H1 (cell line): ENCODE results near the gene NECTIN2. TPM values are rescaled to one million over a fixed set of nuclear protein-coding genes. Genes with fewer than 3 reads are reported as not detected.
A peak's percentile ranks its signal among the peaks of the same experiment; 100 is the strongest.

ENCODE experiments used
- ASH2L ChIP-seq: fragments of 200-600, 300-600 bp; sonication (generic); IDR thresholded peaks from one replicate; pipeline ENCODE4 v1.7.1; 2017; ENCODE audit warnings: low read length
- GABPA ChIP-seq: IDR thresholded peaks from 2 replicates; pipeline ENCODE4 v1.6.1; 2011; ENCODE audit warnings: mild to moderate bottlenecking, low read length, moderate library complexity, borderline replicate concordance; ENCODE audit not compliant: insufficient read depth
- HDAC2 ChIP-seq, 2 experiments: fragments of 300-600 bp in 1 of 2; sonication (generic) in 1 of 2; IDR thresholded peaks; 2 replicates each; pipeline ENCODE4 v1.6.1; 2011 to 2012; ENCODE audit warnings: low read depth in 2 of 2, low read length in 2 of 2, mild to moderate bottlenecking in 2 of 2, moderate library complexity in 2 of 2, borderline replicate concordance in 1 of 2, inconsistent platforms in 1 of 2
- JUND ChIP-seq: IDR thresholded peaks from 2 replicates; pipeline ENCODE4 v1.6.1; 2011; ENCODE audit warnings: mild to moderate bottlenecking, improper control_type of control experiment, low read length
- KDM5A ChIP-seq: fragments of 200-600 bp; IDR thresholded peaks from 2 replicates; pipeline ENCODE4 v1.7.1; 2012; ENCODE audit warnings: mild to moderate bottlenecking, low read length, inconsistent platforms, mixed read lengths
- PHF8 ChIP-seq: fragments of 200-600 bp; sonication (generic); conservative IDR thresholded peaks from 2 replicates; pipeline ENCODE4 v1.7.1; 2012; ENCODE audit warnings: low read depth, mild to moderate bottlenecking, inconsistent platforms, low read length, moderate library complexity
- POLR2AphosphoS5 ChIP-seq: IDR thresholded peaks from 2 replicates; pipeline ENCODE4 v1.6.1; 2011; ENCODE audit warnings: low read depth, low read length
- SIRT6 ChIP-seq: IDR thresholded peaks from one replicate; pipeline ENCODE4 v1.7.1; 2012; ENCODE audit warnings: low read length, inconsistent platforms
- SP2 ChIP-seq: IDR thresholded peaks from 2 replicates; pipeline ENCODE4 v1.6.1; 2012; ENCODE audit warnings: mild to moderate bottlenecking, low read length, inconsistent platforms
- TBP ChIP-seq: IDR thresholded peaks from 2 replicates; pipeline ENCODE4 v1.6.1; 2011; ENCODE audit warnings: low read depth, low read length, improper control_type of control experiment
- polyA plus RNA-seq, 7 experiments: library from polyadenylated mRNA; depleted of rRNA in 3 of 7; stranded (reverse) in 5 of 7; unstranded in 2 of 7; fragments of >200 nt in 5 of 7; fragments of 200-250 nt in 2 of 7; gene quantifications; 1 replicate in 5 of 7; 2 replicates in 1 of 7; 4 replicates in 1 of 7; pipeline versions ENCODE4 v1.2.1 to v1.2.3, GENCODE V29; 2011 to 2013; ENCODE audit warnings: missing spikeins in 2 of 7, mixed read lengths in 2 of 7
- total RNA-seq: library from RNA; stranded (reverse); fragmentation: NEBNext Ultra II Directional; extraction: Animal tissue kit (Norgen Biotek cat#: 25700); gene quantifications from 2 replicates; pipeline ENCODE4 v1.2.1, GENCODE V29; 2021

The NECTIN2 gene
- total and polyA plus RNA-seq, 2 of the 8 experiments (the other 6 are each of a cell fraction or from before 2014, with no cell fraction given), result 184 to 237 TPM

GRCh38 chr19:44891016-44891882 lies 45.2 kb downstream of the NECTIN2 start, which contains the start of gene TOMM40 (continued):
- TF ChIP-seq JUND, result no peak
- TF ChIP-seq POLR2AphosphoS5, result peak; percentile 70; the same call in 1 of the 2 replicates
- peak; percentile 71; the same call in 1 of the 2 replicates for TF ChIP-seq GABPA
- TF ChIP-seq SIRT6, result no peak
- TF ChIP-seq PHF8, result peak; percentile 88
- peak in 1 of 2 experiments; percentile 68; a peak in 1 of 4 replicates for TF ChIP-seq HDAC2 (IDR thresholded peaks at IDR 0.05; ENCODE audit: borderline replicate concordance in 1 of 2, low read depth in 2 of 2, low read length in 2 of 2)
- peak; percentile 27; the same call in 1 of the 2 replicates for TF ChIP-seq KDM5A
- TF ChIP-seq ASH2L, result peak; percentile 28
- TF ChIP-seq TBP, result 0 out of 2 replicates have a peak, but pooled peaks have one; percentile 52
- peak; percentile 76; the same call in 1 of the 2 replicates for TF ChIP-seq SP2
